ENCODE data around the gene TNNI3K.

DNA sequence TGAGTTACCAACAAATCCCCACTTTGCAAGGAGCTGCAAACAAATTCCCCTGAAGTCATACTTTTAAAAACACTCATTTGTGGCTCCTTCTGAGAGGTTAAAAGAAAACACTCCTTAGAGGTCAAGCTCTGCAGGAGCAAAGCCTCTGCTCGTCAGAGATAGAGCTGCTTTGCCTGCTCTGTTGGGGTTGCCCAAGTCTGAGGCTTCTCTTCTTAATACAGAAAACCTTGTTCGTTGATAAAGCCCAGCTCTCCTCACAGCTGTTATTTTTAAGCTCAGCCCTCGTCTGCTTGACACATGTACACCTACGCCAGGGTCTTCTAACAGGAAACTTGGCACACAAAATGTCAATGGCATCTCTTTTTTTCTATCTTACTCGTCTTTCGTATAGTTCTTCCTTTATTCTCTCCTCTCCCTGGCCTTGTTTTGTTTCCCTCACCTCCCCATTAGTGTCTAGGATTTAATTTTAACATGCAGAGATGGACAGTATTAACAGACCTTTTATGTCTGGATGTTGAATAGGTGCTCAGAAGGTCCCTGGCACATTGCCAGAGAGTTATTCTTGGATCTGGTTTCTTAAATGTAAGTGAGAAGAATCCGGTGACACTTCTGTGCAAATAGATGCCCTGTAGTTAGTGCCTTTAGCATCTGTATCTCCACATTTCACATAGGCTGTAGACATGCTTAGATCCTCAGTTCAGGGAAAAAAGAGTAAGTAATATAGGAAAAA lies 191.2 kb downstream of the TNNI3K start:
- TF ChIP-seq ESRRA (IDR thresholded peaks at IDR 0.05; ENCODE audit: borderline replicate concordance, low read depth) = no peak
- TF ChIP-seq, protein P1, sequence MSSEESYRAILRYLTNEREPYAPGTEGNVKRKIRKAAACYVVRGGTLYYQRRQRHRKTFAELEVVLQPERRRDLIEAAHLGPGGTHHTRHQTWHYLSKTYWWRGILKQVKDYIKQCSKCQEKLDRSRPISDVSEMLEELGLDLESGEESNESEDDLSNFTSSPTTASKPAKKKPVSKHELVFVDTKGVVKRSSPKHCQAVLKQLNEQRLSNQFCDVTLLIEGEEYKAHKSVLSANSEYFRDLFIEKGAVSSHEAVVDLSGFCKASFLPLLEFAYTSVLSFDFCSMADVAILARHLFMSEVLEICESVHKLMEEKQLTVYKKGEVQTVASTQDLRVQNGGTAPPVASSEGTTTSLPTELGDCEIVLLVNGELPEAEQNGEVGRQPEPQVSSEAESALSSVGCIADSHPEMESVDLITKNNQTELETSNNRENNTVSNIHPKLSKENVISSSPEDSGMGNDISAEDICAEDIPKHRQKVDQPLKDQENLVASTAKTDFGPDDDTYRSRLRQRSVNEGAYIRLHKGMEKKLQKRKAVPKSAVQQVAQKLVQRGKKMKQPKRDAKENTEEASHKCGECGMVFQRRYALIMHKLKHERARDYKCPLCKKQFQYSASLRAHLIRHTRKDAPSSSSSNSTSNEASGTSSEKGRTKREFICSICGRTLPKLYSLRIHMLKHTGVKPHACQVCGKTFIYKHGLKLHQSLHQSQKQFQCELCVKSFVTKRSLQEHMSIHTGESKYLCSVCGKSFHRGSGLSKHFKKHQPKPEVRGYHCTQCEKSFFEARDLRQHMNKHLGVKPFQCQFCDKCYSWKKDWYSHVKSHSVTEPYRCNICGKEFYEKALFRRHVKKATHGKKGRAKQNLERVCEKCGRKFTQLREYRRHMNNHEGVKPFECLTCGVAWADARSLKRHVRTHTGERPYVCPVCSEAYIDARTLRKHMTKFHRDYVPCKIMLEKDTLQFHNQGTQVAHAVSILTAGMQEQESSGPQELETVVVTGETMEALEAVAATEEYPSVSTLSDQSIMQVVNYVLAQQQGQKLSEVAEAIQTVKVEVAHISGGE (CRISPR knock-in tag; IDR thresholded peaks at IDR 0.05) = no peak
- TF ChIP-seq CHD1 (IDR thresholded peaks at IDR 0.05; ENCODE audit: low read length) = no peak
- TF ChIP-seq RCOR1 (IDR thresholded peaks at IDR 0.05; ENCODE audit: borderline replicate concordance in 1 of 2, low read depth in 2 of 2, low read length in 2 of 2) = no peak
- no peak for TF ChIP-seq GTF2A2 (tag; IDR thresholded peaks at IDR 0.05)
- TF ChIP-seq BACH1 (tag; IDR thresholded peaks at IDR 0.05) = no peak
- no peak for TF ChIP-seq ARID2 (IDR thresholded peaks at IDR 0.05)
- TF ChIP-seq, protein P2, sequence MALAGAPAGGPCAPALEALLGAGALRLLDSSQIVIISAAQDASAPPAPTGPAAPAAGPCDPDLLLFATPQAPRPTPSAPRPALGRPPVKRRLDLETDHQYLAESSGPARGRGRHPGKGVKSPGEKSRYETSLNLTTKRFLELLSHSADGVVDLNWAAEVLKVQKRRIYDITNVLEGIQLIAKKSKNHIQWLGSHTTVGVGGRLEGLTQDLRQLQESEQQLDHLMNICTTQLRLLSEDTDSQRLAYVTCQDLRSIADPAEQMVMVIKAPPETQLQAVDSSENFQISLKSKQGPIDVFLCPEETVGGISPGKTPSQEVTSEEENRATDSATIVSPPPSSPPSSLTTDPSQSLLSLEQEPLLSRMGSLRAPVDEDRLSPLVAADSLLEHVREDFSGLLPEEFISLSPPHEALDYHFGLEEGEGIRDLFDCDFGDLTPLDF (CRISPR knock-in tag; IDR thresholded peaks at IDR 0.05) = no peak
- TF ChIP-seq, protein P3, sequence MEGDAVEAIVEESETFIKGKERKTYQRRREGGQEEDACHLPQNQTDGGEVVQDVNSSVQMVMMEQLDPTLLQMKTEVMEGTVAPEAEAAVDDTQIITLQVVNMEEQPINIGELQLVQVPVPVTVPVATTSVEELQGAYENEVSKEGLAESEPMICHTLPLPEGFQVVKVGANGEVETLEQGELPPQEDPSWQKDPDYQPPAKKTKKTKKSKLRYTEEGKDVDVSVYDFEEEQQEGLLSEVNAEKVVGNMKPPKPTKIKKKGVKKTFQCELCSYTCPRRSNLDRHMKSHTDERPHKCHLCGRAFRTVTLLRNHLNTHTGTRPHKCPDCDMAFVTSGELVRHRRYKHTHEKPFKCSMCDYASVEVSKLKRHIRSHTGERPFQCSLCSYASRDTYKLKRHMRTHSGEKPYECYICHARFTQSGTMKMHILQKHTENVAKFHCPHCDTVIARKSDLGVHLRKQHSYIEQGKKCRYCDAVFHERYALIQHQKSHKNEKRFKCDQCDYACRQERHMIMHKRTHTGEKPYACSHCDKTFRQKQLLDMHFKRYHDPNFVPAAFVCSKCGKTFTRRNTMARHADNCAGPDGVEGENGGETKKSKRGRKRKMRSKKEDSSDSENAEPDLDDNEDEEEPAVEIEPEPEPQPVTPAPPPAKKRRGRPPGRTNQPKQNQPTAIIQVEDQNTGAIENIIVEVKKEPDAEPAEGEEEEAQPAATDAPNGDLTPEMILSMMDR (IDR thresholded peaks at IDR 0.05 in 2 of 3, conservative IDR thresholded peaks at IDR 0.05 in 1 of 3; ENCODE audit: insufficient read depth in 2 of 3, low read depth in 1 of 3, low read length in 3 of 3) = no peak

Measured in K562 (cell line).